NT2/D1 (cell line): ENCODE data around the gene DAPK2.
"Not testable (repeated sequence)": the region's sequence is repeated elsewhere in the genome, so short reads cannot be mapped to it uniquely, and the experiment has no call there.

Source experiments
- DNase-seq: peaks from one replicate; pipeline ENCODE4 v3.0.0-alpha.2; 2011; ENCODE audit warnings: low read depth, low spot score
- H3K27me3 ChIP-seq: 2 replicates; pipeline ENCODE4 v1.6.0; 2011; ENCODE audit warnings: mild to moderate bottlenecking; ENCODE audit not compliant: insufficient read length, insufficient read depth
- H3K36me3 ChIP-seq: 2 replicates; pipeline ENCODE4 v1.6.1; 2011; ENCODE audit warnings: mild to moderate bottlenecking, low read length, mixed read lengths; ENCODE audit not compliant: insufficient read depth, insufficient read length
- H3K4me1 ChIP-seq: 2 replicates; pipeline ENCODE4 v1.5.1; 2011; ENCODE audit not compliant: insufficient read depth, insufficient read length
- H3K4me3 ChIP-seq: 2 replicates; pipeline ENCODE4 v1.5.1; 2011; ENCODE audit warnings: low read depth; ENCODE audit not compliant: insufficient read length
- H3K9ac ChIP-seq: 2 replicates; pipeline ENCODE4 v1.6.0; 2011; ENCODE audit warnings: low read depth; ENCODE audit not compliant: insufficient read length
- H3K9me3 ChIP-seq: 2 replicates; pipeline ENCODE4 v1.5.1; 2011; ENCODE audit warnings: mild to moderate bottlenecking, low read length; ENCODE audit not compliant: insufficient read depth
- SUZ12 ChIP-seq: IDR thresholded peaks from 2 replicates; pipeline ENCODE4 v1.6.1; 2011; ENCODE audit not compliant: insufficient read length, insufficient read depth; ENCODE audit errors: extremely low read depth
- YY1 ChIP-seq: IDR thresholded peaks from 2 replicates; pipeline ENCODE4 v1.6.1; 2011; ENCODE audit not compliant: insufficient read length, insufficient read depth
- ZNF274 ChIP-seq: IDR thresholded peaks from 2 replicates; pipeline ENCODE4 v1.6.1; 2011; ENCODE audit warnings: mild to moderate bottlenecking, low read depth, low read length

Gene DAPK2

GRCh38 chr15:63907521-63907920 lies 138.8 kb downstream of the DAPK2 start:
- TF ChIP-seq YY1 = no peak
- TF ChIP-seq ZNF274 = no peak
- TF ChIP-seq SUZ12 = no peak
- DNase-seq = no peak
- H3K9ac ChIP-seq = no peak overlapping the region
- H3K4me1 ChIP-seq = peaks cover 11% of the 10 kb centered on the region
- no peaks in the 10 kb centered on the region for H3K9me3 ChIP-seq
- H3K27me3 ChIP-seq = no peaks in the 10 kb centered on the region
- H3K36me3 ChIP-seq = no peaks in the 10 kb centered on the region
- no peak overlapping the region for H3K4me3 ChIP-seq

- no peak for TF ChIP-seq YY1
- H3K4me3 ChIP-seq = no peak overlapping the region
- no peaks in the 10 kb centered on the region for H3K36me3 ChIP-seq
- no peak overlapping the region for H3K9ac ChIP-seq
- DNase-seq = no peak
- H3K9me3 ChIP-seq = no peaks in the 10 kb centered on the region
- H3K4me1 ChIP-seq = peaks cover 7% of the 10 kb centered on the region
- H3K27me3 ChIP-seq = no peaks in the 10 kb centered on the region
Measured at GRCh38 chr15:63906266-63906584, 140.1 kb downstream of the DAPK2 start.

GRCh38 chr15:63905558-63906265 lies 140.6 kb downstream of the DAPK2 start:
- Histone ChIP-seq H3K9me3 (no peaks in the 10 kb centered on the region), H3K36me3 (no peaks in the 10 kb centered on the region), H3K4me1 (peaks cover 7% of the 10 kb centered on the region), H3K4me3 (no peak overlapping the region), H3K9ac (no peak overlapping the region), H3K27me3 (no peaks in the 10 kb centered on the region)
- no peak for DNase-seq
- TF ChIP-seq ZNF274 (no peak), YY1 (no peak), SUZ12 (no peak)

GRCh38 chr15:63905131-63905530 lies 141.2 kb downstream of the DAPK2 start:
- TF ChIP-seq ZNF274 = no peak
- TF ChIP-seq YY1 = no peak
- no peak for TF ChIP-seq SUZ12
- no peak overlapping the region for H3K4me3 ChIP-seq
- no peak overlapping the region for H3K9ac ChIP-seq
- no peaks in the 10 kb centered on the region for H3K36me3 ChIP-seq
- no peaks in the 10 kb centered on the region for H3K9me3 ChIP-seq
- no peak for DNase-seq
- H3K27me3 ChIP-seq = no peaks in the 10 kb centered on the region
- peaks cover 6% of the 10 kb centered on the region for H3K4me1 ChIP-seq

- DNase-seq = no peak
- Histone ChIP-seq H3K27me3 (no peaks in the 10 kb centered on the region), H3K4me1 (peaks cover 3% of the 10 kb centered on the region), H3K9ac (no peak overlapping the region), H3K36me3 (no peaks in the 10 kb centered on the region), H3K9me3 (no peaks in the 10 kb centered on the region), H3K4me3 (no peak overlapping the region)
- no peak for TF ChIP-seq SUZ12
- TF ChIP-seq ZNF274 = no peak
- TF ChIP-seq YY1 = no peak
Measured at GRCh38 chr15:63904042-63904441, 142.2 kb downstream of the DAPK2 start.

- H3K9me3 ChIP-seq = peaks cover 5% of the 10 kb centered on the region; the same call in 1 of the 2 replicates
- no peaks in the 10 kb centered on the region for H3K4me1 ChIP-seq
- H3K27me3 ChIP-seq = no peaks in the 10 kb centered on the region
Measured at GRCh38 chr15:63902671-63903035, 143.6 kb downstream of the DAPK2 start.

GRCh38 chr15:63901912-63902670 lies 144.2 kb downstream of the DAPK2 start:
- peaks cover under 1% of the 10 kb centered on the region for H3K4me1 ChIP-seq
- no peaks in the 10 kb centered on the region for H3K27me3 ChIP-seq
- no peak for DNase-seq
- H3K9ac ChIP-seq = no peak overlapping the region
- TF ChIP-seq ZNF274 = no peak
- no peak for TF ChIP-seq SUZ12
- TF ChIP-seq YY1 = no peak
- H3K36me3 ChIP-seq = no peaks in the 10 kb centered on the region
- H3K9me3 ChIP-seq = peaks cover 5% of the 10 kb centered on the region; the same call in 1 of the 2 replicates
- no peak overlapping the region for H3K4me3 ChIP-seq

More at GRCh38 chr15:63902671-63903035, 143.6 kb downstream of the DAPK2 start:
- no peak for DNase-seq
- Histone ChIP-seq H3K36me3 (no peaks in the 10 kb centered on the region), H3K4me3 (no peak overlapping the region), H3K9ac (no peak overlapping the region)
- TF ChIP-seq YY1 (no peak), SUZ12 (no peak), ZNF274 (no peak)

- peaks cover 6% of the 10 kb centered on the region for H3K4me1 ChIP-seq
- no peak for TF ChIP-seq SUZ12
- TF ChIP-seq ZNF274 = no peak
- TF ChIP-seq YY1 = no peak
- no peaks in the 10 kb centered on the region for H3K27me3 ChIP-seq
- no peak overlapping the region for H3K9ac ChIP-seq
- DNase-seq = no peak
- H3K4me3 ChIP-seq = no peak overlapping the region
- no peaks in the 10 kb centered on the region for H3K36me3 ChIP-seq
- H3K9me3 ChIP-seq = peaks cover 5% of the 10 kb centered on the region; the same call in 1 of the 2 replicates
Measured at GRCh38 chr15:63900306-63900705, 146.0 kb downstream of the DAPK2 start.

GRCh38 chr15:63899606-63900005 lies 146.7 kb downstream of the DAPK2 start:
- not testable (repeated sequence) for H3K9ac ChIP-seq, DNase-seq, H3K27me3 ChIP-seq, H3K4me1 ChIP-seq, H3K4me3 ChIP-seq, H3K36me3 ChIP-seq, H3K9me3 ChIP-seq
